Small intestine (tissue), 7 donors: ENCODE measurements around the gene BRCA1. TPM values are rescaled to one million over a fixed set of nuclear protein-coding genes. Genes with fewer than 3 reads are reported as not detected.

Source experiments
- DNase-seq, 2 donors: peaks; one replicate each; pipeline versions ENCODE4 v3.0.0 to v3.0.0-alpha.2; 2013
- FAIRE-seq: peaks from 2 replicates; lab custom pipeline; 2012; peaks lifted over from hg19 to GRCh38; lab: Jason Lieb, UNC
- H3K27ac ChIP-seq, 3 donors: one replicate each; pipeline ENCODE4 v1.5.1; 2013; ENCODE audit warnings: low read length in 2 of 3, mild to moderate bottlenecking in 2 of 3, control low read depth in 1 of 3, inconsistent platforms in 1 of 3, low read depth in 1 of 3, moderate library complexity in 1 of 3
- H3K27me3 ChIP-seq, 3 donors: one replicate each; pipeline ENCODE4 v1.6.1; 2013; ENCODE audit warnings: low read length in 3 of 3, inconsistent platforms in 1 of 3; ENCODE audit not compliant: control insufficient read depth in 3 of 3, insufficient read depth in 3 of 3
- H3K36me3 ChIP-seq, 3 donors: one replicate each; pipeline ENCODE4 v1.6.1; 2013; ENCODE audit warnings: low read length in 3 of 3, inconsistent platforms in 1 of 3, low read depth in 1 of 3, mild to moderate bottlenecking in 1 of 3, moderate library complexity in 1 of 3; ENCODE audit not compliant: control insufficient read depth in 3 of 3, insufficient read depth in 2 of 3
- H3K4me1 ChIP-seq, 3 donors: one replicate each; pipeline ENCODE4 v1.6.1; 2013; ENCODE audit warnings: low read length in 2 of 3, inconsistent platforms in 1 of 3, low read depth in 1 of 3, mild to moderate bottlenecking in 1 of 3, moderate library complexity in 1 of 3; ENCODE audit not compliant: control insufficient read depth in 3 of 3, insufficient read depth in 2 of 3
- H3K4me3 ChIP-seq, 3 donors: one replicate each; pipeline ENCODE4 v1.5.1; 2013; ENCODE audit warnings: low read length in 3 of 3, control low read depth in 1 of 3, inconsistent platforms in 1 of 3, low read depth in 1 of 3, mild to moderate bottlenecking in 1 of 3, moderate library complexity in 1 of 3
- H3K9me3 ChIP-seq, 2 donors: one replicate each; pipeline ENCODE4 v1.6.1; 2013; ENCODE audit warnings: low read depth in 1 of 2, low read length in 1 of 2; ENCODE audit not compliant: control insufficient read depth in 2 of 2, insufficient read depth in 1 of 2
- WGBS, 3 donors: extraction: QIAGEN DNeasy Blood & Tissue Kit; methylation state at CpG; one replicate each; pipeline ENCODE4 v1.1.7; 2013; 5-methylcytosine and 5-hydroxymethylcytosine counted together
- polyA plus RNA-seq, 4 donors: library from polyadenylated mRNA; stranded (reverse) in 3 of 4; unstranded in 1 of 4; fragments of 200-250 nt in 3 of 4; fragments of 120-200 nt in 1 of 4; gene quantifications; one replicate each; pipeline versions ENCODE4 v1.2.1 to v1.2.3, GENCODE V29; 2013
- donor health status: healthy with polysubstance abuse.
- donor health status: control.
- donor health status: control.
- donor health status: Bipolar disorder and iron deficiency.
- donor health status: healthy.

Gene BRCA1
- polyA plus RNA-seq, 4 donors: 0.45 to 12.4 (median 5.5) TPM

DNA sequence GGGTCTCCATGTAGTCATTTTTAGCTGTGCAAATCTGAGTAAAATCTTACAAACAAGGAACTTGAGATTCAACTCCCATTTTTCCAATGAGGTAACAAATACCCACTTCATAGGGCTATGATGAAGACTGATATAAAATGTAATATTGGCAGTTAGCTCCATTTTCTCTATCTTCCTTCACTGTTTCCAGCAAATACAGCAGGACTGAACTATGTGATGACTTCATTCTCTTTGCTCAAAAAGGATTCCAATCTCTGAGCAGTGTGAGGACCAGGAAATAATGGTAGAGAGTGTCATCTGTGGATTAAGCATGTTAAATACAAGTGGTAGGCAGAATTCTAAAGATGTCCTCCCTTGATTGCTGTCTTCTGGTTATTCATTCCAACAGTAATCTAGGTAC is 81.9 kb downstream of the BRCA1 start:
- no peaks in the 10 kb centered on the region for H3K9me3 ChIP-seq
- H3K4me3 ChIP-seq: no peak overlapping the region
- no peaks in the 10 kb centered on the region for H3K27me3 ChIP-seq
- FAIRE-seq (no peak), DNase-seq (no peak)
- H3K27ac ChIP-seq: no peak overlapping the region
- peaks cover 0 to 7% (median 0%) of the 10 kb centered on the region in 3 donors for H3K36me3 ChIP-seq
- peaks cover 0 to 8% (median 0%) of the 10 kb centered on the region in 3 donors for H3K4me1 ChIP-seq

- no peak for FAIRE-seq
- Histone ChIP-seq H3K36me3 (peaks cover 0 to 2% (median 0%) of the 10 kb centered on the region in 3 donors), H3K27ac (no peak overlapping the region), H3K4me3 (no peak overlapping the region), H3K27me3 (no peaks in the 10 kb centered on the region), H3K4me1 (peaks cover 0 to 12% (median 0%) of the 10 kb centered on the region in 3 donors), H3K9me3 (no peaks in the 10 kb centered on the region)
- no peak for DNase-seq
- 77 to 87% (median 85%) methylated on average over 5 of the region's 5 CpGs for WGBS, 3 donors
Observed at GRCh38 chr17:43042025-43042628, 83.0 kb downstream of the BRCA1 start.

GRCh38 chr17:43040655-43041054 is 84.5 kb downstream of the BRCA1 start:
- Histone ChIP-seq H3K4me3 (no peak overlapping the region), H3K27ac (no peak overlapping the region), H3K27me3 (no peaks in the 10 kb centered on the region), H3K4me1 (peaks cover 0 to 12% (median 0%) of the 10 kb centered on the region in 3 donors), H3K9me3 (no peaks in the 10 kb centered on the region), H3K36me3 (peaks cover 0 to 2% (median 0%) of the 10 kb centered on the region in 3 donors)
- WGBS, 3 donors: 69 to 83% (median 80%) methylated on average over 2 of the region's 2 CpGs
- peak in 1 of 2 donors; percentile 46 for DNase-seq
- FAIRE-seq: no peak

DNA sequence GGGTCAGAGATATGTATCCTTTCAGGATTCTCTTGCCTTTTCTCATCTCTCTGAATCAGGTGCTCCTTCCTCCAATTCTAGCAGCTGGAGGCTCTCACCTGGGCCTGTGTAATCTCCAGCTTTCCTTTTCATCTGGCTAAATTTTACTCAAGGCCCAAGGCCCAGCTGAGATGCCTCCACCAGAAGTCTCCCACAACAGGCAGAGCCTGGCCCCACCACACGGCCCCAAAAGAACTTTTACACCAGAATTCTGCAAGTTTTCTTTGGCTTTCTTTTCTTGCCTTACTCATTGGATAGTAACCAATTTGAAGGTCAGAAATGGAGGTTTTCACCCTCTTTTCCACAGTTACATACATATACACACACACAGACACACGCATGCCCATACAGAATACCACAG is 85.5 kb downstream of the BRCA1 start:
- FAIRE-seq (no peak), DNase-seq (no peak)
- H3K4me3 ChIP-seq: no peak overlapping the region
- peaks cover 0 to 2% (median 0%) of the 10 kb centered on the region in 3 donors for H3K36me3 ChIP-seq
- H3K27me3 ChIP-seq: no peaks in the 10 kb centered on the region
- peaks cover 0 to 12% (median 0%) of the 10 kb centered on the region in 3 donors for H3K4me1 ChIP-seq
- WGBS, 3 donors: 91 to 97% (median 93%) methylated on average over 2 of the region's 2 CpGs
- H3K9me3 ChIP-seq: no peaks in the 10 kb centered on the region
- H3K27ac ChIP-seq: no peak overlapping the region

GRCh38 chr17:43034894-43035293 is 90.3 kb downstream of the BRCA1 start:
- WGBS, 3 donors: 86 to 95% (median 87%) methylated on average over 3 of the region's 3 CpGs
- Histone ChIP-seq H3K27ac (no peak overlapping the region), H3K36me3 (no peaks in the 10 kb centered on the region), H3K4me3 (no peak overlapping the region), H3K9me3 (no peaks in the 10 kb centered on the region), H3K27me3 (no peaks in the 10 kb centered on the region), H3K4me1 (peaks cover 0 to 4% (median 0%) of the 10 kb centered on the region in 3 donors)
- DNase-seq (no peak), FAIRE-seq (no peak)

GRCh38 chr17:43033948-43034881 is 90.9 kb downstream of the BRCA1 start:
- no peak for FAIRE-seq

GRCh38 chr17:43031666-43032065 is 93.5 kb downstream of the BRCA1 start:
- Histone ChIP-seq H3K36me3 (no peaks in the 10 kb centered on the region), H3K4me3 (no peak overlapping the region), H3K9me3 (no peaks in the 10 kb centered on the region), H3K27ac (no peak overlapping the region), H3K4me1 (no peaks in the 10 kb centered on the region), H3K27me3 (no peaks in the 10 kb centered on the region)
- FAIRE-seq (no peak), DNase-seq (no peak)
- 78 to 89% (median 80%) methylated on average over 3 of the region's 3 CpGs for WGBS, 3 donors

More at GRCh38 chr17:43033948-43034881, 90.9 kb downstream of the BRCA1 start:
- H3K27me3 ChIP-seq: no peaks in the 10 kb centered on the region
- no peaks in the 10 kb centered on the region for H3K9me3 ChIP-seq
- H3K4me3 ChIP-seq: no peak overlapping the region
- DNase-seq: no peak
- H3K4me1 ChIP-seq: peaks cover 0 to 4% (median 0%) of the 10 kb centered on the region in 3 donors
- H3K36me3 ChIP-seq: no peaks in the 10 kb centered on the region
- 53 to 60% (median 56%) methylated on average over 11 to 12 of the region's 12 CpGs for WGBS, 3 donors
- H3K27ac ChIP-seq: peak overlapping the region in 1 of 3 donors; percentile 10

DNA sequence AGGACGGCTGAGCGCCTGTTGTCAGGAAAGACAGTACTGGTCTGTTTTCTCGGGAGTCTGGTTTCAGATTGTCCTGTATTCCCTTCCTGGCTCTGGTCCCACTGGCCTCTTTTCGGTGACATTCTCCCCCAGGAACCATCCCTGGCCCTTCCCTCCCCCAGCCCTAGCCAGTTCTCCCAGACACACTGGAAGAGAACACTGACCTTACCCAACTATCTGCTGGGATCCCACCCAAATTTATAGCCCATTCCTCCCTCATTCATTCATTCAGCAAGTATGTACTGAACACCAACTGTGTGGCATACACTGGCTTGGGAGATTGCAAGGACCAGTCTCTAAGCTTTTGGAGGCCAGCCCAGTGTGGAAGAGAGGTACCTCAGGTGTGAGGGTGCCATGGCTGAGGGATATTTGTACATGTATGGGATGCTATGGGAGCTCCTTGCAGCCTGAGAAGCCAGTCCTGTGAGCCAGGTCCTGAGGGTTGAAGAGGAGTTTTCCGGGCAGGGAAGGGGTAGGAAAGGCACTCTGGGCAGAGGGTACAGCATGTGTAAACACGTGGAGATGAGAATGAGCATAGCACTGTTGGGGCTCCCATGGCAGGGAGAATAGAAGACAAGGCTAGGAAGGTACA is 94.9 kb downstream of the BRCA1 start:
- Histone ChIP-seq H3K27me3 (peaks cover 0 to 3% (median 0%) of the 10 kb centered on the region in 3 donors), H3K4me1 (no peaks in the 10 kb centered on the region), H3K9me3 (no peaks in the 10 kb centered on the region), H3K27ac (no peak overlapping the region), H3K36me3 (no peaks in the 10 kb centered on the region), H3K4me3 (no peak overlapping the region)
- DNase-seq (no peak), FAIRE-seq (no peak)
- WGBS, 3 donors: 72 to 75% (median 72%) methylated on average over 6 of the region's 6 CpGs
